Stimulated activated naive CD4-positive, alpha-beta T cell (primary cell): ENCODE data around the gene LEUTX.
"Not testable (repeated sequence)": the region's sequence is repeated elsewhere in the genome, so short reads cannot be mapped to it uniquely, and the experiment has no call there.

Experiments used
- DNase-seq, 6 experiments: peaks; one replicate each; lab custom pipeline; 2025; lab: John Stamatoyannopoulos, UW

The LEUTX gene, protein sequence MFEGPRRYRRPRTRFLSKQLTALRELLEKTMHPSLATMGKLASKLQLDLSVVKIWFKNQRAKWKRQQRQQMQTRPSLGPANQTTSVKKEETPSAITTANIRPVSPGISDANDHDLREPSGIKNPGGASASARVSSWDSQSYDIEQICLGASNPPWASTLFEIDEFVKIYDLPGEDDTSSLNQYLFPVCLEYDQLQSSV

GRCh38 chr19:39778763-39779162 lies at the start of gene LEUTX:
Gene LEUTX, plus strand, starts transcription at chr19:39778854. Its CDS starts 67 bp downstream, at chr19:39778921.
- DNase-seq = no peak

DNA sequence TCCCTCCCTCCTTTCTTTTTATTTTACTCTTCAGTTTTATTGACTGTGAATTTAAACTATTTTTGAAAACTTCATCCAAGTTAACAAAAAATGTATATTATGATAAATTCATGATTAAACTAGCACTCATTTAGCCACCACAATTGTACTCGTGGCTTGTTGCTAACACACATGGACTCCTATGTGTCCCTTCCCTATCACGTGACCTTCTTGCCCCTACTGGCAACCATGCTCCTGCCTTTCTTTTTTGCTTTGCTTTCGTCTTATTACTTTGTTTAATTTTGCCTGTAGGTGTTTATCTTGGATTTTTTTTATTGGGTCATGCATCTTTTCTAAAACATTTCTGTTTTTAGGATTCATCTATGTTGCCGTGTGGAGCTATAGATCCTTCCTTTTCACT lies 49.1 kb upstream of the LEUTX start:
- no peak for DNase-seq

DNA sequence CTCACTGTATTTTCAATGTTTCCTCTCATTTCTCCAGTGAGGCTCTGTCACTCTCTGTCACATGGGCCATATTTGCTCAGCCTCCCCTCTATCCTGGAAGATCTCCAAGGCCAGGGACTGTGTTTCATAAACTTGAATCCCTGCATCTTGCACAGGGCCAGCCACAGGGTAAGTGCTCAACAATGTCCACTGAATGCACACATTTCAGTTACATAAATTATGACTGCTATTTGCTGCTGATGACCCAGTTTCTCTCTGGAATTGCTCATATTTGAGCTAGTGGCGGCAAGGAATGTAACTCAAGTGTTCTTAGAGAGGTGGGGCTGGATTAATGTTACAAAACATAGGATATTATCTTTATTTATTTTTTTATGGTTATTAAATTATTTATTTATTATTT lies 47.0 kb upstream of the LEUTX start:
- DNase-seq = no peak

- DNase-seq = no peak
Measured at GRCh38 chr19:39733841-39734240, 44.8 kb upstream of the LEUTX start.

- no peak for DNase-seq
Measured at GRCh38 chr19:39735688-39736087, 43.0 kb upstream of the LEUTX start.

GRCh38 chr19:39736088-39736487 lies 42.6 kb upstream of the LEUTX start:
- no peak for DNase-seq

- no peak for DNase-seq
Measured at GRCh38 chr19:39737351-39737750, 41.3 kb upstream of the LEUTX start.

DNA sequence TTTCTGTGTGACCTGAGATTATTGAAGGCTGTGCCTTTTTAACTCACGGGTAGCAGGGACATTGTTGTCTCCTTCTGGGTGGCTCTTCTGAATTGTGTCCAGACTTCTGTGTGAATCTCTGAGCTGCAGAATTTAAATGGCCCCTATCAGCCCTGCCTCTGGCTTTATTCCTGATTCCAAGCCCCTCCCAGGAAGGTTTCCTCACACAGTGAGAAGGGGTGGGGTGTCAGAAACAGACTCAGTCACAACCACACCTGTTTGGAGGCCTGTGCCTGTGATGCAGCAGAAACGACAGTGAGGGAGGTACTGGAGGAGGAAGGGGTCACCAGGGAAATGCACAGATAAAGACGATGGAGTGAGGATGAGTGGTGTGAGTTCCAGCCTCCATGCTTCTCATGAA lies 40.8 kb upstream of the LEUTX start, which contains the start of gene CLC:
CLC (minus strand) TSS at position 139 of the 400 bp plus-strand sequence; CDS start at position 62, 77 bp downstream.
- no peak for DNase-seq

- no peak for DNase-seq
Measured at GRCh38 chr19:39738814-39739213, 39.8 kb upstream of the LEUTX start.

GRCh38 chr19:39740395-39740794 lies 38.3 kb upstream of the LEUTX start:
- no peak for DNase-seq

DNA sequence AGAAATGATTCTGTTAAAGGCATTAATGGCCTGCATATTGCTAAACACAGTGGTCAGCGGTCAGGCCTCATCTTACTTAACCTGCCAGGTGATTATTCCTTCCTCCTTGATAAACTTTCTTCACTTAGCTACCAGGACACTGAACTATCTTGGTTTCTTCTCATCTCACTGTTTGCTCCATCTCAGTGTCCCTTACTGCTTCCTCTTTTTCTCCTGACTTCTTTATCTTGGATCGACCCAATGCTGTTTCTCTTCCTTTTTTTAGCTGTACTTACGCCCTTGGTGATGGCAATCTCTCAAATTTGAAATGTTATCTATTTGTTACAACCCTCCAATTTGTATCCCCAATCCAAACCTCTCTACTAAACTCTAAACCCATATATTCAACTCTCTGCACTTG lies 33.0 kb upstream of the LEUTX start:
- DNase-seq = no peak

GRCh38 chr19:39746836-39747529 lies 31.7 kb upstream of the LEUTX start:
- no peak for DNase-seq

DNA sequence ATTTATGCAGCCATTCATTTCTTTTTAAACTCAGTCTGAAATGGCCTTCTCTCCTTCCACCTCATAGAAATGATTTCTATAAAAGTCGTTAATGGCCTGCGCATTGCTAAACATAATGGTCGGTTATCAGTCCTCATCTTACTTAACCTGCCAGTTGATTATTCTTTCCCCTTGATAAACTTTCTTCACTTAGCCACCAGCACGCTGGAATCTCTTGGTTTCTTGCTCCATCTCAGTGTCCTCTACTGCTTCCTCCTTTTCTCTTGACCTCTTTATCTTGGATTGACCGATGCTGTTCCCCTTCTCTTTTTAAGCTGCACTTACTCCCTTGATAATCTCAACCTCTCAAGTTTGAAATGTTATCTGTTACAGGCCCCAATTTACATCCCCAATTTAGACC lies 28.7 kb upstream of the LEUTX start:
- no peak for DNase-seq

DNA sequence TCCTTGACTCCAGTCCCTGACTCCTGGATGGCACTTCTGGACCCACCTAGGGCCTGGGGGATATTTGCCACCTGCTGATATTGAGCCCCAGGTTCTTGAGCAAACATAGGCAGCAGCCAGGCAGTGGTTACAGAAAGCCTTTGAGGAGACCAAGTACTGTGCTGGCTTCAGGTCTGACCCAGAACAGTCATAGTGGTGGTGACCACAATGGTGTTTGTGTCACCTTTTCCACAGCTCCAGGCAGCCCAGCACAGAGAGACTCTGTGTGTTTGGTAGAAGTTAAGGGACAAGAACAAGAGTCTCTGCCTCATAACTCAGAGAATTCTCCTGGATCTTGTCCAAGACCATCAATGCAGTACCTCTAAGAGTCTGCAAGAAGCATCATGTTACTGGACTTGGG lies 26.3 kb upstream of the LEUTX start:
- no peak for DNase-seq

- DNase-seq = no peak
Measured at GRCh38 chr19:39752795-39753194, 25.9 kb upstream of the LEUTX start.

- DNase-seq = no peak
Measured at GRCh38 chr19:39754544-39754943, 24.1 kb upstream of the LEUTX start.

DNA sequence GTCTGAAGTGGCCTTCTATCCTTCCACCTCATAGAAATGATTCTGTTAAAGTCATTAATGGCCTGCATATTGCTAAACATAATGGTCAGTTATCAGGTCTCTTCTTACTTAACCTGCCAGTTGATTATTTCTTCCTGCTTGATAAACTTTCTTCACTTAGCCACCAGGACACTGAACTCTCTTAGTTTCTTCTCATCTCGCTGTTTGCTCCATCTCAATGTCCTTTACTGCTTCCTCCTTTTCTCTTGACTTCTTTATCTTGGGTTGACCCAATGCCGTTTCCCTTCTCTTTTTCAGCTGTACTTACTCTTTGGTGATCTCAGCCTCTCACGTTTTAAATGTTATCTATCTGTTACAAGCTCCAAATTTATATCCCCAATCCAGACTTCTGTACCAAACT lies 23.7 kb upstream of the LEUTX start:
- DNase-seq = no peak

- DNase-seq = no peak
Measured at GRCh38 chr19:39759457-39760184, 19.0 kb upstream of the LEUTX start.

DNA sequence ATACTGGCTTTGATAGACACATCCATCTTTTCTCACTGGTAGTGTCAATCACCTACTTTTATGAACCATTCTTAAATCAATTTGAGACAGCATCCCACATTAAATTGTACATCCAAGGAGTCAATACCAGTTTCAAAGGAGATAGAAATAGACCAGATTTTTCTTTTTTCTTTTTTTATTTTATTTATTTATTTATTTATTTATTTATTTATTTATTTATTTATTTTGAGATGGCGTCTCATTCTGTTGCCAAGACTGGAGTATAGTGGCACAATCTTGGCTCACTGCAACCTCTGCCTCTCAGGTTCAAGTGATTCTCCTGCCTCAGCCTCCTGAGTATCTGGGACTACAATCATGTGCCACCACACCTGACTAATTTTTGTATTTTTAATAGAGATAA lies 16.8 kb upstream of the LEUTX start:
- not testable (repeated sequence) for DNase-seq

DNA sequence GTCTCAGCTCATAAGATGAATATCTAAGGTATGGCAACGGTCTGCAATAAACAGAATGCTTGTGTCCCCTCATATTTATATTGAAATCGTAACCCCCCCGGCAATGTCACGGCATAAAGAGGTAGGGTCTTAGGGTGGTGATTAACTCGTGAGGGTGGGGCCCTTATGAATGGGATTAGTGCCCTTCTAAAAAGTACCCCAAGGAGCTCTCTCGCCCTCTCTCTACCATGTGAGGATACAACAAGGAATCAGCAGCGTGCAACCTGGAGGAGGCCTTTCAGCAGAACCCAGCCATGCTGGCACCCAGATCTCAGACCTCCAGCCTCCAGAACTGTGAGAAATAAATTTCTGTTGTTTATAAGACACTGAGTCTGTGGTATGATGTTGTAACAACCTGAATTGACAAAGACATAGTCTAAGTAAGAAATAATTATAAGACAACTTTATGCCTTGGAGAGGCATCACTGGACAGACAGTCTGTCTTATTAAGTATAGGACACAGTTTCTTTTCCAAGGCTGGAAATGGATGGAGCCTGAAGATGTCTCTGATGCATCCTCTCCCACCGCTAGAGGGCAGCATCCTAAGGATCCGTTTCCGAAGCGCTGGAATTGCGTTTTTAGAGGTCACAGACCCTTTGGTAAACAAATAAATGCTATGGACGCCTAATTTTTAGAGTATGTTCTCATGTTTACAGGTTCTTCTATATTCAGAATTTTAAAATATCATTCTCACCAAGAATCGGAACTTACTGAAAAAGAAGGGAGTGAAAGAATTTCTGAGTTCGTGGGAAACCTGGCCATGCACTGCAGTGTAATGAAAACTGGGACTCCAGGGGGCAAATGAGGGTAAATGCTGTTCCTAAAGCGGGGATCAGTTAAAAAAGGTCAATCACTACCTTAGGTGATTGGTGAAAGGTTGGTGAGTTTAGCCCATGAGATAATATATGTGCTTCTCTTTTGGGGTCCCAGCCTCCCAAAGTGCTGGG lies 13.3 kb upstream of the LEUTX start:
- DNase-seq = peak in 3 of 6 experiments; percentile 3 to 32 (median 9)

GRCh38 chr19:39768334-39768733 lies 10.3 kb upstream of the LEUTX start:
- DNase-seq = no peak

GRCh38 chr19:39768786-39769185 lies 9.9 kb upstream of the LEUTX start:
- DNase-seq = no peak
